GM12878 (cell line): ENCODE results near the gene PRKCE. TPM values are rescaled to one million over a fixed set of nuclear protein-coding genes. Genes with fewer than 3 reads are reported as not detected.

ENCODE experiments used
- CHD1 ChIP-seq: IDR thresholded peaks from 2 replicates; pipeline ENCODE4 v1.6.1; 2012; ENCODE audit warnings: low read depth, low read length, improper control_type of control experiment
- NBN ChIP-seq: fragments of 450-650 bp; IDR thresholded peaks from 2 replicates; pipeline ENCODE4 v1.6.1; 2016
- POU2F2 ChIP-seq: IDR thresholded peaks from 3 replicates; pipeline ENCODE4 v1.6.1; 2011; ENCODE audit warnings: low read depth, mild to moderate bottlenecking, low read length, borderline replicate concordance
- PRDM15 ChIP-seq: fragments of 450-650 bp; formaldehyde crosslinking; IDR thresholded peaks from 2 replicates; pipeline ENCODE4 v1.4.0; 2020; ENCODE audit warnings: mild to moderate bottlenecking, moderate library complexity
- STAT3 ChIP-seq: IDR thresholded peaks from 2 replicates; pipeline ENCODE4 v1.6.1; 2011; ENCODE audit warnings: low read depth, low read length, improper control_type of control experiment
- ZNF24 ChIP-seq: fragments of 450-650 bp; IDR thresholded peaks from 2 replicates; pipeline ENCODE4 v1.6.1; 2017; ENCODE audit warnings: antibody characterized with exemption, mild to moderate bottlenecking
- polyA plus RNA-seq, 11 experiments: library from polyadenylated mRNA; depleted of rRNA in 4 of 11; unstranded in 6 of 11; stranded (reverse) in 5 of 11; fragments of >200 nt; fragmentation: Nextera tagmentation in 4 of 11; fragmentation: Illumina TruSeq in 1 of 11; extraction: Ambion mirVana in 4 of 11; extraction: Trizol in 1 of 11; gene quantifications; 1 replicate in 1 of 11; 2 replicates in 10 of 11; pipeline versions ENCODE4 v1.2.1 to v1.2.3, GENCODE V29; 2011 to 2016; ENCODE audit warnings: inconsistent platforms in 2 of 11, missing spikeins in 2 of 11, low read depth in 1 of 11
- total RNA-seq, 4 experiments: library from RNA; depleted of rRNA in 3 of 4; stranded (reverse); fragments of >200 nt in 3 of 4; fragmentation: Illumina TruSeq in 1 of 4; extraction: Trizol in 1 of 4; gene quantifications; 2 replicates each; pipeline versions ENCODE4 v1.2.1 to v1.2.3, GENCODE V29; 2013 to 2021
- TF ChIP-seq, protein P1 (sequence below): fragments of 450-650 bp; IDR thresholded peaks from 2 replicates; pipeline ENCODE4 v1.6.1; 2016; ENCODE audit warnings: mild to moderate bottlenecking, moderate library complexity, borderline replicate concordance
- TF ChIP-seq, protein P2 (sequence below): IDR thresholded peaks from 2 replicates; pipeline ENCODE4 v1.6.1; 2011; ENCODE audit warnings: low read depth, low read length, improper control_type of control experiment, borderline replicate concordance

The PRKCE gene
- total and polyA plus RNA-seq, 10 of the 15 experiments (the other 5 are each of a cell fraction or from before 2014, with no cell fraction given) = 2.6 to 28.2 (median 11.3) TPM

GRCh38 chr2:46171996-46172546 is 520.6 kb downstream of the PRKCE start (continued):
- TF ChIP-seq PRDM15 (CRISPR knock-in tag) (no peak), STAT3 (no peak), NBN (no peak), ZNF24 (no peak), CHD1 (no peak), POU2F2 (no peak)
- TF ChIP-seq, protein P1, sequence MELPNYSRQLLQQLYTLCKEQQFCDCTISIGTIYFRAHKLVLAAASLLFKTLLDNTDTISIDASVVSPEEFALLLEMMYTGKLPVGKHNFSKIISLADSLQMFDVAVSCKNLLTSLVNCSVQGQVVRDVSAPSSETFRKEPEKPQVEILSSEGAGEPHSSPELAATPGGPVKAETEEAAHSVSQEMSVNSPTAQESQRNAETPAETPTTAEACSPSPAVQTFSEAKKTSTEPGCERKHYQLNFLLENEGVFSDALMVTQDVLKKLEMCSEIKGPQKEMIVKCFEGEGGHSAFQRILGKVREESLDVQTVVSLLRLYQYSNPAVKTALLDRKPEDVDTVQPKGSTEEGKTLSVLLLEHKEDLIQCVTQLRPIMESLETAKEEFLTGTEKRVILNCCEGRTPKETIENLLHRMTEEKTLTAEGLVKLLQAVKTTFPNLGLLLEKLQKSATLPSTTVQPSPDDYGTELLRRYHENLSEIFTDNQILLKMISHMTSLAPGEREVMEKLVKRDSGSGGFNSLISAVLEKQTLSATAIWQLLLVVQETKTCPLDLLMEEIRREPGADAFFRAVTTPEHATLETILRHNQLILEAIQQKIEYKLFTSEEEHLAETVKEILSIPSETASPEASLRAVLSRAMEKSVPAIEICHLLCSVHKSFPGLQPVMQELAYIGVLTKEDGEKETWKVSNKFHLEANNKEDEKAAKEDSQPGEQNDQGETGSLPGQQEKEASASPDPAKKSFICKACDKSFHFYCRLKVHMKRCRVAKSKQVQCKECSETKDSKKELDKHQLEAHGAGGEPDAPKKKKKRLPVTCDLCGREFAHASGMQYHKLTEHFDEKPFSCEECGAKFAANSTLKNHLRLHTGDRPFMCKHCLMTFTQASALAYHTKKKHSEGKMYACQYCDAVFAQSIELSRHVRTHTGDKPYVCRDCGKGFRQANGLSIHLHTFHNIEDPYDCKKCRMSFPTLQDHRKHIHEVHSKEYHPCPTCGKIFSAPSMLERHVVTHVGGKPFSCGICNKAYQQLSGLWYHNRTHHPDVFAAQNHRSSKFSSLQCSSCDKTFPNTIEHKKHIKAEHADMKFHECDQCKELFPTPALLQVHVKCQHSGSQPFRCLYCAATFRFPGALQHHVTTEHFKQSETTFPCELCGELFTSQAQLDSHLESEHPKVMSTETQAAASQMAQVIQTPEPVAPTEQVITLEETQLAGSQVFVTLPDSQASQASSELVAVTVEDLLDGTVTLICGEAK = no peak
- TF ChIP-seq, protein P2, sequence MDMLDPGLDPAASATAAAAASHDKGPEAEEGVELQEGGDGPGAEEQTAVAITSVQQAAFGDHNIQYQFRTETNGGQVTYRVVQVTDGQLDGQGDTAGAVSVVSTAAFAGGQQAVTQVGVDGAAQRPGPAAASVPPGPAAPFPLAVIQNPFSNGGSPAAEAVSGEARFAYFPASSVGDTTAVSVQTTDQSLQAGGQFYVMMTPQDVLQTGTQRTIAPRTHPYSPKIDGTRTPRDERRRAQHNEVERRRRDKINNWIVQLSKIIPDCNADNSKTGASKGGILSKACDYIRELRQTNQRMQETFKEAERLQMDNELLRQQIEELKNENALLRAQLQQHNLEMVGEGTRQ = no peak
- TF ChIP-seq, all 136 proteins: peak for 0
